Pulmonary artery endothelial cell (primary cell): ENCODE data around the gene NBEAL2. TPM values are rescaled to one million over a fixed set of nuclear protein-coding genes. Genes with fewer than 3 reads are reported as not detected.
"Not testable (repeated sequence)": the region's sequence is repeated elsewhere in the genome, so short reads cannot be mapped to it uniquely, and the experiment has no call there.

Source experiments
- DNase-seq: peaks from one replicate; pipeline ENCODE4 v3.0.0-alpha.2; 2011; ENCODE audit warnings: low read depth, low spot score
- total RNA-seq: library from RNA; depleted of rRNA; stranded (reverse); fragments of >200 nt; gene quantifications from 2 replicates; pipeline ENCODE4 v1.2.3, GENCODE V29; 2014

The NBEAL2 gene
- total RNA-seq, 1 donor from 2014 or later = 36.9 TPM

DNA sequence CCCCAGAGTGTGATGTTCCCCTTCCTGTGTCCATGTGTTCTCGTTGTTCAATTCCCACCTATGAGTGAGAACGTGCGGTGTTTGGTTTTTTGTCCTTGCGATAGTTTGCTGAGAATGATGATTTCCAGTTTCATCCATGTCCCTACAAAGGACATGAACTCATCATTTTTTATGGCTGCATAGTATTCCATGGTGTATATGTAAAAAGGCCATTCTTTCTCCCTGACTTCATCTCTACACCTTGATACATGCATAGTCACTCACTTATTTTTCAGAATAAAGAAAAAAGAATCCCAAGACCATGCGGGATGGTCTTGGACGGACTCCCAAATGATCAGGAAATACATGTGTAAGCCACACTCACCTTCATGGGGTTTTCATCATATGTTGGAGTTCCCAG is 57.8 kb downstream of the NBEAL2 start:
- DNase-seq = not testable (repeated sequence)

DNA sequence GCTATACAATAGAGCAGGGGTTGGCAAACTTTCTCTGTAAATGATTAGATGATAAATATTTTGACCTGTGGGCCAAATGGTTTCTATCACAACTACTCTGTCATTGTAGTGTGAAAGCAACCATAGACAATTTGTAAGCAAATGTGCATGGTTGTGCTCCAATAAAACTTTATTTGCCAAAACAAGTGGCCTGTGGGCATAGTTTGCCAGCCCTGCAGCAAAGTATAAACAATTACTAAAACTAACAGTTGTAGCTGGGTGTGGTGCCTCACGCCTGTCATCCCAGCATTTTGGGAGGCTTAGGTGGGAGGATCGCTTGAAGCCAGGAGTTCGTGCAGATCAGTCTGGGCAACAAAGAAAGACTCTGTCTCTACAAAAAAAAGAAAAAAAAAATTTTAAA is 61.6 kb downstream of the NBEAL2 start:
- DNase-seq = no peak

DNA sequence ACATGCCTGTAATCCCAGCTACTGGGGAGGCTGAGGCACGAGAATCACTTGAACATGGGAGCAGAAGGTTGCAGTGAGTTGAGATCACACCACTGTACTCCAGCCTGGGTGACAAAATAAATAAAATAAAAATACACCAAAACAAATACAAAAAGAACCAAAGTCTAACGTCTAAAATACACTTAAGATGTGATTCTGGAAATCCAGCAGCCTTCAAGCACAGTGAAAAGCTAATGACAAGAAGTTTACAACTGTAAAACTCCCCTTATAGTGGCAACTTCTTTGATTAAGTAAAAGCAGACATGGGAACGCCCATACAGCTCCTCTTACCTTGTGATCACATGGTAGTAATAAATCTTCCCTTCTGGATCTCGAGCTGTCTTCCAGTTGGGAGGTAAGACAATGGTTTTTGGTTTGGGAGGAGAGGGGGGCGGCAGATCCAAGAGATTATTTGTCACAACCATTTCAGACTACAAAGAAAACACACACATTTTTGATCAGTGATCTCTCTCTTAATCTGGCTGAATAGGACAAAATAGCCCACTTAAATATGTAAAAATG is 62.8 kb downstream of the NBEAL2 start:
- no peak for DNase-seq

DNA sequence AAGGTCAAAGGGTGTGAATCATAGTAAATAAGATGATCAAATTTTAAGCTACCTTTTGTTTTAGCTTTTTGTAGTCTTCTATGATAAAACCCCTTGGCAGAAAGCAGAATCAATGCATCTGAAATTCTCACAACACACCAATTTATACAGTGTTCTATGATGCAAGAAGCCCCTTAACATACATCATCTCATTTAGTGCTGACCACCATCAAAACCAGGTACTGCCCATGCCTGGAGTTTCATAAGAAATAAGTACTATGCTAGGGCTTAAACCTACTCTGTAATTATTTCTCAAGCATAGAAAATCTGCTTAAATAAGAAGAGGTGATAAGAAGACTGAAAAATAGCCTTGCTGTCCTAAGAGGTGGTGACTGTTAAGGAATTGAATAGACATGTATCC is 67.6 kb downstream of the NBEAL2 start:
- DNase-seq = no peak

DNA sequence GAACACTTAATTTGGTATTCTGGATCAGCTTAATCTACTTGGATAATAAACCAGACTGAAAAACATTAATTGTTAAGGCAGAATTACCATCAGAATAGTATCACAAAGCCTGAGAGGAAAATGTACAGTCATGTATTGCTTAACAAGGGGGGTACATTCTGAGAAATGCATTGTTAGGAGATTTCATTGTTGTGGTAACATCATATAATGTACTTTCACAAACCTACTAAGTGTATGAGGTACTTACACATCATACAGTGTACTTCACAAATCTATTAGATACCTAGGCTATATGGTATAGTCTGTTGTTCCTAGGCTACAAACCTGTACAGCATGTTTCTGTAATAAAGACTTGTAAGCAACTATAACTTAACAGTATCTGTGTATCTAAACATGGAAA is 68.2 kb downstream of the NBEAL2 start:
- DNase-seq = no peak

DNA sequence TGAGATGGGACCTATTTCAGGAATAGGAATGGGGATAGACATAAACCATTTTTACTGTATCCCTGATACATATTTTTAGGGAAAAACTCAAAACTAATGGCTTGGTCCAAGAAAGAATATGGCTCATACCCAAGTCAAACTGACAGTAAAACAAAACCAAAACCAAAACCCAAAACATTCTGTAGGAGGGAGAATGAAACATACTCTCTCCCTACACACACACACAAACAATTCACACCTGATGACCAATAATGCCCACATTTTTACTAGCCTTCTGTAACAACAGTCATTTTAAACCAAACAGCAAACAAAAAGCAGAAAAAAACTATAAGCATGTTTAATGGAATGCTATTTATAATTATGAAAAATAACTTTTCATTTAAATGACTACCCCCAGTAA is 74.9 kb downstream of the NBEAL2 start:
- no peak for DNase-seq

DNA sequence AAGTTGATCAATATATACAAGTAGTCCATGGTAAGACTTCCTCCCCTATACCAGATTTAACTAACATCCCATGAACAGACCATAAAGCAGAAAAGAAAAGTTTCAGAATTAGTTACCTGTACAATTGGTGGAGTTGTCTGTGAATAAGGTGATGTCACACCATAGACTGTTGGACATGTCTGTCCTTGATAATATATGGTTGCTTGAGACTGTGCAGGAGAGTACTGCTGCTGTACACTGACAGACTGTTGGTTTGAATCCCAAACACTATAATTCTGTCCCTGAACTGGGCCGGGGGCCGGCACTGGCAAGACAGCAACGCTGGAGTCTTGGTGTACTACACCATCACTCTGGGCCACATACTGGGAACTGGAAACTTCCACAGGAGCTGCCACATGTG is 77.2 kb downstream of the NBEAL2 start:
- DNase-seq = no peak

DNA sequence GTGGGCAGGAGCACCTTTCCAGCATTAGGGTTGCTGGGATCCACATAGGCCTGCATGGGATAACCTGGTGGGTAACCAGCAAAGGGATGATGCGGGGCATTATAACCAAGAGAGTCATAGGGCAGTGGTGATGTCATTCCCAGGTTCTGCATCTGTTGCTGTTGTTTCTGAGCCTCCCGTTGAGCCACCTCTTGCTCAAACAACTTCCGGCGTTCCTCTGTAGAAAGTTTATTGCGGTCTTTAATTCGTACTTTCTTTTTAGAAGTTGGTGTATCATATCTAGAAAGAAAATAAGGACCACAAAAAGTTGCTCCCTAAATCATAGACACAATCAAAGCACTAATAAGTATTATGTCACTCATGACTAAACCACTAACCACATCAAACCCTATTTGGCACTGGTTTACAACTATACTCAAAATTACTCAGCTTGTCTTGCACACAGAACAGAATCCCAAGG is 77.8 kb downstream of the NBEAL2 start:
- no peak for DNase-seq

Other genes starting within 250 kb of the NBEAL2 start
- not detected in 2 replicates for gene MYL3, start 116.2 kb upstream of the NBEAL2 start, total RNA-seq
- 0.35 and 0.40 TPM in 2 replicates for gene PTH1R, start 101.9 kb upstream of the NBEAL2 start, total RNA-seq
- 38.6 and 40.5 TPM in 2 replicates for gene CCDC12, start 2.9 kb upstream of the NBEAL2 start, total RNA-seq
- gene SETD2, start 184.4 kb downstream of the NBEAL2 start, total RNA-seq = 24.7 and 30.7 TPM in 2 replicates